ENCODE measurements around the gene NTRK3.
"Not testable (repeated sequence)": the region's sequence is repeated elsewhere in the genome, so short reads cannot be mapped to it uniquely, and the experiment has no call there.

Gene NTRK3

GRCh38 chr15:88072133-88072532 lies 184.4 kb downstream of the NTRK3 start:
- DNase-seq = not testable (repeated sequence)

DNA sequence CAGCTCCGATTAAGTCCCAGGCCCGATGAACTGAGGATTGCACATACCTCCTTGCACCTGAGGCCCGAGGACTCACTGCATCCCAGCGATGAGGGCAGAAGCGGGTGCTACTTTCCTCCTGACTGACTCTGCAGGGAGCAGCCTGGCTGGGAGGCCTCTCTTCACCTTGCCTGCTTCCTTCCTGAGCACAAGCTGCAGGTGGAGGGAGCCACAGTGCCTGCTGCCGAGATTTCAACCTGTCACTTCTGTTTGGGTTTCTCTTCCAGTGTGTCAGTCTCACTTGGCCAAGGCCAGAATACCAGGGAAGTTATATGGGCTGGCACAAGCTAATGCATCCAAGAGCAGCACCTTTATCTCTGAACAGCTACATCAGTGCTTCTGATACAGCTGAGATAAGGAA lies 185.4 kb downstream of the NTRK3 start:
- no peak for DNase-seq

DNA sequence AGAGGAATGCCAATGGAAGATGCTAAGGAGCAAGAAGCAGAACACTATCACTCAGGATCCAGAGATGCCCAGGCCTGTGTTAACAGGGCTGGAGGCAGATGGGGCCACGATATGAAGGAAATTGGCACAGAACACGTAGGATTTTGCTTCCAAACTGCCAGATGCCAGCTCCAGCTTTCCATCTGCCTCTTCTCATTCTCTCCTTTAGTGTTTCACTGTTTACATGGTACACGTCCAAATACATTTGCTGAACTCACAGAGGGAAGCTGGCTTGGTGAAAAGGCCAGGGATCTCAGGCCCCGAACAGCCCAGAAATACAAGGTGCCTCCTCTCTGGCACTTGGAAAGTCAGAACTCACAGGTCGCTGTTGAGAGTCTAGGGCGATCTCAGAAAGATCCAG lies 187.0 kb downstream of the NTRK3 start:
- no peak for DNase-seq

DNA sequence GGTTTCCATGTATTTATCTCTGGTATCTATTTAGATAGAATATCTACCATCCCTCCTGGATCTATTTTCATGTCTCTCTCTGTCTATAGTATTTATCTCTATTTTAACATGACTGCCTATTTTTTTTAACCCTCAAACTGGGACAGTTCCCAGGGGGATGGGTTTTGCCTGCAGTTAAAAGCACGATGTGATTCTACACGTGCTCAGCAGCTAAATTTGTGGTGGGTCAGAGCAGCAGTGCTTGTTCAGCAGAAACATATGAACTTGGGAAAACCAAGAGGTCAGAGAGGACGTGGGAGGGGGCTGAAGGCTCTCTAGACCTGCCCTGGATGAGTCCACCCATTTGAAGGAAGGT lies 189.2 kb downstream of the NTRK3 start:
- DNase-seq = no peak

DNA sequence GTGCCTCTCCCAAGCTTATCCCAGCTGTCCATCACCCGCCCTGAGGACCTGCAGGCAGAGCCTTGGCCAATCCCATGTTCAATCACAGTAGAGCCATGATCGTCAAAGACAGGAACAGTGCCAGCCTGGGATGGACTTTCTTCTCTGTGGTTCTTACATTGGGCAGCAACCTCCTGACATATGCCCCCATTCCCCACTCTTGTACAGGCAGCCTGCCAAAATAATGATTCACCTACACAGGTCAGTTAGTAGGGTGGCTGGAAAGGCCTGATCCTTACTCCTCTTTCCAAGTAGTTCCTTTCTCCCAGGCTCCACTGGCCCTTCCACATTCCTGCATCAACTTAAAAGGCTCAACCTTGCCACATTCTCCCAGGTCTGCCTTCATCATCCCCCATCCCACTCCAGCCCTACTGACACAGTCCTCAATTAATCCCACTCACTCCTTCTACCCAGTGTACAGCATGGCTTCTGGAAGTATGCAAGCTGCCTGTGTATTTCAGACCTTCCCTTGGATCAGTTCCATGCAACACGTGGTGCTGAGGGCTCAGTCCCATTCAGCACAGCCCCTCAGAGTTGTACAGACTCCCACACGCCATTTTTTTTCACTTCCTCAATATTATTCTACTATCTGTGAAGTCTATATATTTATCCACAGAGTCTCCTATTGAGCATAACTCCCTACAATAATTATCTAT lies 189.8 kb downstream of the NTRK3 start:
- DNase-seq = no peak

GRCh38 chr15:88061452-88061851 lies 195.1 kb downstream of the NTRK3 start:
- no peak for DNase-seq

DNA sequence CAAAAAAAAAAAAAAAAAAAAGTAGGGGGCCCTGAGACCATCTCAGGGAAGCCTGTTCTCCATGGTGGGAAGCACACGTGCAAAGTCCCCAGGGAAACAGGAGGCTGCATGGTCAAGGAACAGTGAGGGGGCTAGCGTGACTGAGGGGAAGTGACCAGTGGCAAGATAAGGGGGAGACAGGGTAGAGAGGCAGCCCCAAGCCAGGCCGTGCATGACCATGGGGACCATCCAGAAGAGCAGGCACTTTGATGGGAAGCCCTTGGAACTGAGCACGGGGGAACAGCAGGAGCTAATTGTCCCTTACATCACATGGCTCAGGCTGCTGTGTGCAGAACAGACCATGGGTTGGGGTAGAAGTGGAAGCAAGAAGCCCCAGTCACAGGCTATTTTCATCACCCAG lies 196.2 kb downstream of the NTRK3 start:
- no peak for DNase-seq

DNA sequence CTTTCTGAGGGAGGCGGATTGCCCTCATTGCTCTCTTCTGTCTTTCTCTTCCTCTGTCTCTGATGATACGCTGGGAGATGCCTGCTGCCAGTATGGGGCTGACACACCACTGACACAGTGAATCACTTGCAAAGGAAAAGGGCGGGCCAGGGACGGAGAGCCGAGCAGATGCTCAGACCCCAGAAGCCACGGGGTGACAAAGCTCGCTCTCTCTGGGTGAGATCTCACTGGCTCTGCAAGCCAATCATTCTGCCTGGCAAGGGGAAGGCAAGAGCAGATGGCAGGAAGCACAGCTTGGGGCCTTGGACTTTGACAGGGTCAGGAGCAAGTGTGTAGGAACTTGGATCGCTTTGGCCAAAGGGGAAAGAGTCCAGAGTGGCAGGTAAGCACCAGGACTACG lies 198.7 kb downstream of the NTRK3 start:
- DNase-seq = no peak

- no peak for DNase-seq
Observed at GRCh38 chr15:88049506-88049905, 207.0 kb downstream of the NTRK3 start.

DNA sequence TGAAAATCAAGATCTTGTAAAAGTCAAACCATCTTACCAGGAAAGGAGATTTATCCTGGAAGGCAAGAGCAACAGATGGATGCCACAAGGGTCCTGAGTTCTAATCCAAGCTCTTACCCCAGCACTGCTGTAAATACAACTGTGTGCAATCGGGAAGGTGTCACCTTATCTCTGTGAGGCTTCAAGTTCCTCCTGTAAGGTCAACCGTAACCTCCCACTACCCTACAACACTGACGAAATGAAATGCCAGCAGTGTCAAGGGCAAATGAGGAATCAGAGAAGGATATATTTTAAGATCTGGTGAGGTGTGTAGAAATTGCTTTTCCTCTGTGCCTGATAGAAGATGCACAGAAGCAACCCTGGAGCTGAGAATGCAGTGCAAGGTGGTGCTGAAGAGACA lies 207.8 kb downstream of the NTRK3 start:
- DNase-seq = no peak

GRCh38 chr15:88048237-88048636 lies 208.3 kb downstream of the NTRK3 start:
- DNase-seq = no peak

GRCh38 chr15:88046576-88047129 lies 209.9 kb downstream of the NTRK3 start:
- no peak for DNase-seq

GRCh38 chr15:88043396-88043795 lies 213.1 kb downstream of the NTRK3 start:
- no peak for DNase-seq

DNA sequence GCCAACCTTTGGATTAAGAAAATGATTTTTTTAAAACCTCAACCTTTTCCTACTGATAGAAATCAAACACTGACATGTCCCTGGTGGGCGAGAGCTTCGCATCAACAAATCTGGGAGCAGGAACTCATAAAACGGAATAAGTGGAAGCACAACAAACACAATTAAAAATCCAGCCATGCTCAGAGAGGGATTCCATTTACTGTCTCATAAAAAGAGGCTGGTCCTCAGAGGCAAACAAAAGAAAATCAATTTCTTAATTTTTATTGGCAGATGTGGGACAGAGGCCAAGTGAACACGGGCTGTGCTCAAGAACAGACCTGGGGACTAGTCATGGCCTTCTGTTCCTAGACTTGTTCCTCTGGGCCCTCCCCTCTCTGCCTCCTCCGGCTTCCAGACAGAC lies 214.5 kb downstream of the NTRK3 start:
- no peak for DNase-seq

DNA sequence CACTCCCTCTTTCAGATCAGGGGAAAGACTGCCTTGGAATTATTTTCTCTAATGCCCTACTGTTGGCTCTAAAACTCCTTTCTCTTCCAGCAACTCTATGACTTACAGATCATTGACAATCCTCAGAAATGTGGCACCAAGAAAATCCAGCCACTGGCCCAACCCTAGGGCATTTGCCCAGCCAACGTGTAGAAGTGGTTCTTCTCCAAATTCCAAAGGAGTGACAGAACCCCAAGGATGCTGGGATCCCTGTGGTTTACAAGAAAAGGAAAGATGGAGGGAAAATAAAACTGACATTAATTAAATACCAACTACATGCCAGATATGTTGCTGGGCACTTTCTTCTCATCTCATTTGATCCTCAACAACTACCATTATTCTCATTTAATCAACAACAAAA lies 216.0 kb downstream of the NTRK3 start:
- DNase-seq = no peak

GRCh38 chr15:88038261-88038660 lies 218.3 kb downstream of the NTRK3 start:
- no peak for DNase-seq

DNA sequence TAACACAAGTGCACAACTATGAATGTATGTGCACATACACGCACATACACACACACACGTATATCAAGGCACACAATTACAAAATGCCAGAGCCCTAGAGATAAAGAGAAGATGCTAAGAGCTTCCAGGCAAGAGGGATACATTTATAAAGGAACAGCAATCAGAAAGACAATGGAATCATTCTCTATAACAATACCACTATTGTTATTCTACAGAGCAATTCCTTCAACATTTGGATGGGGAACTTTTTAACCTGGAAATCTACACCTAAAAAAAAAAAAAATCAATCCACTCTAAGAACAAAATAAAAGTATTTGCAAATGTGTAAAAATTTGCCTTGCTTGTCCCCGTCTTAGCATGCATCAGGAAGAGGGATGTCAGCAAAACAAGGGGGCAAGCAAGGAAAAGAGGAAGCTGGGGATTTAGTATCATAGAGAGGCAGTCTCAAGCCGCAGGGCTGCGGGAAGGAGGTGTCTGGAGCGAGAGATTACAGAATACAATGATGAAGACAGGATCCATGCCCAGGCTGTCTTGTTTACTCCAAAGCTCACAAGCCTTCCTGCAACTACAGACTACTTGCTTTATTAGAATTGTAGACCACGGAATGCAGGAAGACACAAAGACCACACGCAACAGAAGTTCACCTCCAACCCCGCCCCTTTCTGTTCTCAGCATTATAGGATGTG lies 220.2 kb downstream of the NTRK3 start:
- DNase-seq = peak; percentile 65

DNA sequence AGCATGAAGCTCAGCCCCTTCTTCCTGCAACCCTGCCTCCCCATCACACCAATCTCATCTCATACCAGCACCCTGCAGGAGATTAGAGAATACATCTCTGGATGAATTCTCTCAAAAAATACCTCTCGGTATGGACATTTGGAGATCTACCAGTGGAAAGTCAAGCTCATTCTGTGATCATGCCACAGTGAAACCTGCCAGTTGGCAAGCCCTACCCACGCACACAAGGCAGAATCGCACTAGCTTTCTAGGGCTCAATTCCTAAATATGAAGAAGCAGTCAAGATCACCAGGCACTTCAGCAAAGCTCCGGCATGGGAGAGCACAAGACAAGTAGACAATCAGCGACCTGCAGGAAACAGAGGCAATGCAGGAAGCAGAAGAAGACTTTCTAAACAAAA lies 221.2 kb downstream of the NTRK3 start:
- no peak for DNase-seq

DNA sequence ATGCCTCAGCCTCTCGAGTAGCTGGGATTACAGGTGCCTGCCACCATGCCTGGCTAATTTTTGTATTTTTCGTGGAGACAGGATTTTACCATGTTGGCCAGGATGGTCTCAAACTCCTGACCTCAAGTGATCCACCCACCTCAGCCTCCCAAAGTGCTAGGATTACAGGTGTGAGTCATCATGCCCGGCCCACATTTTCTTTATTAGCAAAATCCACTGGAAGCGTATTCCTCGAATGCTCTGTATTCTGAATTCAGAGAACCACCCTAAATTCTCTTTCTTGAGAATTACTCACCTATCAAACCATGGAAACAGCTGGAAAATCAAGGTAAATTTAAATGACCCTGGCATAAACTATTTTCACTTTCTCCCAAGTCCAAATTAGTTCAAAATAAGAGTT lies 223.1 kb downstream of the NTRK3 start:
- DNase-seq = not testable (repeated sequence)

DNA sequence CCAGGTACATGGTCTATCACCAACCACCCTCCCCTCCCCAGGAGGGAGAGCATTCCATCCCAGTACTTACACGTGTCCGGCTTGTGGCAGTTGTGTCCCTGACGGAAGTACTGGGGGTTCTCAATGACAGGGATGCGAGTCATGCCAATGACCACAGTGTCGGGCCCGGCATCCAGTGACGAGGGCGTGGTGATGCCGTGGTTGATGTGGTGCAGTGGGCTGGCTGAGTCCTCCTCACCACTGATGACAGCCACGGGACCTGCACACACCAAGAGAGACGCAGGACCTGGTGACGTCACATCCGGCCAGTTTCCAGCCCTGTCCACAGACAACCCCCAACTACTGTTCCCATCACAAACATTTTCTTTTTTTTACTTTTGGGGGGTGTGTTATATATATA lies 223.8 kb downstream of the NTRK3 start:
- DNase-seq = peak; percentile 5

DNA sequence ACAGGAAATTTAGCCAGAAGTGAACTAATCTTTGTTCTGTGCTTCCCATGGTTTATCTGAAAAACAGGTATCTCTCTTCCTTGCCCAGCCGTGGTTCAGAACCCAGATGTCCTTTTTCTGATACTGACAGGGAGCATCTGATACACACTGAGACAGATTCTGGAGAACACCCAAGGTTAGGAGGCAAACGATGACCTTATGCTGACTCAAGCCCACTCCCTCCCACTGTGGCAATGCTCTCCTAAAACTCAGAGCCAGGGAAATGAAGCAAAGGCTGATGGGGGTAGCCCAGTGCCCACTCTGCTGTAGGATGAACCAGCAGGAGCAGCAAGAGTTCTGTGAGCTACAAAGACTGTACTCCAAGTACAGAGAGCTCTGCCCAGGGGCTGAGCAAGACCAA lies 225.1 kb downstream of the NTRK3 start:
- DNase-seq = no peak

DNA sequence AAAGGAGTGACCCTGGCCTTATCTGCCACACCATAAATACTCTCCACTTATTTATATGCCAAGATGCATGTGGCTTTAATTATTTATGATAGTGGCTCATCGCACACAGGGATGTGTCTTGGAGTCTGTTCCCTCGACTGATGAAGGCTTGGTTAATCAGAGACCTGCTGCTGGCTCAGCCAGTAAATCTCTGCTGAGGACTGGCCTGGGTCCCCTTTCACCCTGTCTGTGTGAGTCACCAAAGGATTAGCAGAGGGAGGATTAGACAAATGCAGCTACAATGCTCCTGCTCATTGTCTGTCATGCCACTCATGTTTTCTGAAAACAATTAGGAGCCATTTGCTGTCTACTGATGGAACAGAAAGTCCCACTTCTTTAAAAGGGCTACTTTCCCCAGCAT lies 226.8 kb downstream of the NTRK3 start:
- no peak for DNase-seq

DNA sequence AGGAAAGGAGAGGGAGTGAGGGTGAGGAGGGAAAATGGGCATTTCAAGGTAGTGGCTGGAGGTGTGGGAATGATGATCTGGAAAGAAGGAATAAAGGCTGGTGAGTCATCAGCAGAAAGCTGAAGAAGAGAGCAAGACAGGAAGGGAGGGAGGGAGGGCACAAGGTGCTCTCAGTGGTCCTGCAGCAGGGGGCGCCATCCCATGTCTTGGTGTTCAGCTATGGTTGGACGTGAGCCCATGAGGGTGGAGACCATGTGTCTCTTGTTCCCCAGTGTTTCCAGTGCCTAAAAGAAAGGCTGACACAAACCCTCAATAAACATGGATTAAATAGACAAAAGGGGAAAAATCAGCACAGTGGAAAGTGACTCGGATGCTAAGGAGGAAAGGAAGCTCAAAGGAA lies 228.5 kb downstream of the NTRK3 start:
- no peak for DNase-seq

- no peak for DNase-seq
Observed at GRCh38 chr15:88023914-88024313, 232.6 kb downstream of the NTRK3 start.

DNA sequence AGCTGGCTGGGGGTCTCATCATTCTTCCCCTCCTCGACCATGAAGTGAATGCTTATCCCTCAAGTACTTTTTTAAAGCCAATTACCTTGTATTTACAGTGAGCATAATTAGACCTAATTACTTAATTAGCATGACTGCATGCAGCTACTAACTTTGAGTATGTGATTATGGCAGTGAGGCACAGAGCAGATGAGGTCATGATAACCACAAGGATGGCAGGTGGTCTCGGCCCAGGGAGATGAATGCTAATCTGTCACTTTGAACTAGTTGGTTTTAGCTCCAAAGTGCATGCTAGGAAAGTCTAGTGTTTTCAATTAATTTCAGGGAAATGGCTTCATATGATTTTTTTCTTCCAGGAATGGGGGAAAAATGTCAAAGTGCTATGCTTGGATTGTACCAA lies 233.8 kb downstream of the NTRK3 start:
- no peak for DNase-seq
